ENCODE data around the gene IP6K1.
"Not testable (repeated sequence)": the region's sequence is repeated elsewhere in the genome, so short reads cannot be mapped to it uniquely, and the experiment has no call there.

Gene IP6K1

GRCh38 chr3:49793486-49794085, 7.2 kb upstream of the IP6K1 start:
- DNase-seq (ENCODE audit: low spot score): no peak

GRCh38 chr3:49792371-49793150, 6.2 kb upstream of the IP6K1 start:
- no peak for DNase-seq (ENCODE audit: low spot score)

DNA sequence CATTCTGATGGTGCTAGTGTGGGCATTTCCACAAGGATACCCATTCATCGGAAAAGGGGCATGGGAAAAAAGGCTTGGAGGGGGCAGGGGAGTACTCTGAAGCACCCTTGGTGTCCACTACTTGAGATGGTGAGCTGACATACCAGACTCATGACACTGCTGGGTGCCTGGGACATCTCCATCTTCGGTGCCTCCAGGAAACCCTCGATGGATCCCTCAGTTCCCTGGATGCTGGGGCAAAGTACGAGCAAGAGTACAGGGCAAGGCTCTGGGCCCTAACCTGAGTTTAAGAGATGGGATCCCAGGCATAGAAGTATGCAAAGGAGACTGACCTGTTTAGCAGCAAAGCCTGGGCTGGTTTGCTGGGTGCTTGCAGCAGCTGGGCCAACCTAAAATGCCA, 5.2 kb upstream of the IP6K1 start:
- no peak for DNase-seq (ENCODE audit: low spot score)

DNA sequence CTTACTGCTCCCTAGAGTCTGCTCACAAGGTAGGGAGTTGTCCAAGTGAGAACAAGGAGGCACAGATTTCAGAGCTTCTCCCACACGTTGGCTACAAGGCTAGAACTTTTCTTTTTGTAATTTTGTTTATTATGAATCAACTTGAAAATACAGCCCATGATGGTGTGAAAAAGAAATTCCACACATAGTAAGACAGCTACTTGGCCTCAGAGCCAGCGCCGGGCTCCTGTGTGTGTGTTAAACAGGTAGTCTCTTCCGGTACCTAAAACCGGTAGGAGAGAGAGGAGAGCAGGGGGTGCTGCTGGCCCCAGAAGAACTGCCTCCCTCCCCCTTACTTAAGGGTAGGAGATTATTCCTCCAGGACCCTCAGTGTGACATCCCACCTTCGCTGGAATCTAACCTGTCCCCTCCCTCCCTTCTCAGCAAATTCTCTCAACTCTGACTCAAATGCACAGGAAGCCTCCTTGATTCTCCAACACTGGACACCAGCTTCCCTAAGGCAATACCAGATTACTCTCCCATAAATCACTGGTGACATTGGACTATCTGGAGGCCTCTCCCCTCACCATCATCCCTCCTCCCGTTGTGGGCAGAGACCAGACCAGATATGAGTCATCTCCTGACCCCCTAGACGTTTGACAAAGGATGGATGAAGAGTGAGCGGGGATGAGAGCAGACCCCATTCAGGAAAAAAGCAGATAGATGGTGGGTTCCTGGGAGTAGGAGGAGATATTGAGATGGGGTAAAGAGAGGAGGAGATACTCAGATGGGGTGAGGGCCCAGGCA, 4.5 kb upstream of the IP6K1 start:
- DNase-seq (ENCODE audit: low spot score): no peak

DNA sequence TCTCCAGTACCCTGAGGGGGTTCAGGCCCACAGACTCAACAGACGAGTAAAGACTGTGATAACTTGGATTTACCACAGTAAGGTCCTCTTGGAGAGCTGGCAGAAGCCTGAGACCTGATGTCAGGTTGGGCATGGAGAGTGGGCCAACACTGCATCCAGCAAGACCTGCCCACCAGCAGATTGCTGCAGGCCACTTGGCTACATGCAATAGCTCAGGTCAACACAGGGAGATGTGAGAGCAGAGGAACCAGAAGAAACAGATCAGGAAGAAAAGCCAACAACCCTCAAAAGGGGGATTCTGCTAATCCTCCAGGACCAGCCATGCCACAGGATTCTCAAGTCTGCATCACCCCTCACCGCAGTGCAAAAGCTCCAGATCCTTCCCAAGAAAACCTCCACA, 1.7 kb upstream of the IP6K1 start:
- no peak for DNase-seq (ENCODE audit: low spot score)

GRCh38 chr3:49787536-49787935, 1.2 kb upstream of the IP6K1 start:
- DNase-seq (ENCODE audit: low spot score): no peak

DNA sequence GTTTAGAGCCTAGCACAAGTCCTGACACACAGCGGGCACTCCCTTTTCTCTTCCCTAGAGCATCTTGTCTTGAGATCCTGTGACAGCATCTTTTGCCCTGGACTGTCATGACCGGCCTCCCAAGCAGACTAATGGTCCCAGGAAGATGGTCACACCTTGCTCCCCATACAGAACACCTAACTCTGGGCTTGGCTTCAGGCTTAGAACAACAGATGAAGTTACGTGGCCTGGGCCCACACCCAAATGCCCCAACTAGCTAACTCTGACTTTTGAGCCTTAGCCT, 781 bp upstream of the IP6K1 start:
- DNase-seq (ENCODE audit: low spot score): no peak

GRCh38 chr3:49785565-49786356, 581 bp downstream of the IP6K1 start:
- no peak for DNase-seq (ENCODE audit: low spot score)

GRCh38 chr3:49782277-49782676, 4.1 kb downstream of the IP6K1 start:
- not testable (repeated sequence) for DNase-seq (ENCODE audit: low spot score)

- DNase-seq (ENCODE audit: low spot score): no peak
Observed at GRCh38 chr3:49781415-49782199, 4.7 kb downstream of the IP6K1 start.

DNA sequence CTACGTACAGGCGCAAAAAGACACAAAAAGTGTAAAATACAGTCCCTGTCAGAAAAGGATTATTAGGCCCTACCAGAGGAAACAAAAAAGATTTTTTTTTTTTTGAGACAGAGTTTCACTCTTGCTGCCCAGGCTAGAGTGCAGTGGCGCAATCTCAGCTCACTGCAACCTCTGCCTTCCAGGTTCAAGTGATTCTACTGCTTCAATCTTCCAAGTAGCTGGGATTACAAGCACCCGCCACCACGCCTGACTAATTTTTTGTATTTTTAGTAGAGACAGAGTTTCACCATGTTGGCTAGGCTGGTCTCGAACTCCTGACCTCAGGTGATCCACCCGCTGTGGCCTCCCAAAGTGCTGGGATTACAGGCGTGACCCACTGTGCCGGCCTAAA, 5.4 kb downstream of the IP6K1 start:
- DNase-seq (ENCODE audit: low spot score): not testable (repeated sequence)

GRCh38 chr3:49780080-49780974, 6.0 kb downstream of the IP6K1 start:
- DNase-seq (ENCODE audit: low spot score): no peak

DNA sequence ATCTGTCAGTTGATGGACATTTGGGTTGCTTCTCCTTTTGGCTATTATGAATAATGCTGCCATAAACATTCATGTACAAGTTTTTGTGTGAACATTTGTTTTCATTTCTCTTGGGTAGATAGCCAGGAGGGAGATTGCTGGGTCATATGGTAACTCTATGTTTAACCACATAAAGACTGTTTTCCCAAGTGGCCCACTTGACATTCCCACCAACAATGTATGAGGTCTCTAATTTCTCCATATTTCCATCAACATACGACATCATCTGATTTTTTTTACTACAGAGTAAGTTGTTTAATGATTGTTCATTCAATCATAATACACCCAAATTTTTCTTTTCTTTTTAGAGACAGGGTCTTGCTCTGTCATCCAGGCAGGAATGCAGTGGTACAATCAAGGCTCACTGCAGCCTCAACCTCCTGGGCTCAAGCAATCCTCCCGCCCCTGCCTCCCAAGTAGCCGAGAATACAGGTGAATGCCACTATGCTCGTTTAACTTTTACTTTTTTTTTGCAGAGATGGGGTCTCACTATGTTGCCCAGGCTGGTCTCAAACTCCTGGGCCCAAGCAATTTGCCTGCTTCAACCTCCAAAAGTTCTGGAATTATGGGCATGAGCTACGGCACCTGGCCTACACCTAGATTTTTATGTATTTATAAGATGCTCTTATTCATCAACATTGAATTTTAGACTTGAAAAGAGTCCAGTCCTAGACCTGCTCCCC, 6.8 kb downstream of the IP6K1 start:
- no peak for DNase-seq (ENCODE audit: low spot score)

GRCh38 chr3:49776101-49776500, 10.2 kb downstream of the IP6K1 start:
- DNase-seq (ENCODE audit: low spot score): not testable (repeated sequence)

DNA sequence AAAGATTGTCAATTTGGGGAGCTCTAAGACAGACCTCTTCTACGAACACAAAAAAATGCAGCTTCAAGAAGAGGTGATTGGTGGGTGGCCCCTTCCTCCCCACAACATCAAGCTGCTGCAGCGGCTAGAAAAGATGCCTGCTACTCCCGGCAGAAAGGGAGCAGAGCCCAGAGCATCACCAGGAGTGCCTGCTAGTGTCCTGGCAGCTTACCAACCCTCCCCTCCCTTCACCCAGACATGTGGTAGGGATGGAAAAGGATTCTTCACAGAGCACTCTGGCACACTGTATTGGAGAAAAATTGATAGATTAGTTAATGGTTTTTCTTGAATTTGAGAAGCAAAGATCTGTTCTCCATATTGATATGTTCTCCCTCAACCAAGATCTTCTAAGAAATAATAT, 10.8 kb downstream of the IP6K1 start:
- no peak for DNase-seq (ENCODE audit: low spot score)

GRCh38 chr3:49772703-49773102, 13.6 kb downstream of the IP6K1 start:
- DNase-seq (ENCODE audit: low spot score): no peak

DNA sequence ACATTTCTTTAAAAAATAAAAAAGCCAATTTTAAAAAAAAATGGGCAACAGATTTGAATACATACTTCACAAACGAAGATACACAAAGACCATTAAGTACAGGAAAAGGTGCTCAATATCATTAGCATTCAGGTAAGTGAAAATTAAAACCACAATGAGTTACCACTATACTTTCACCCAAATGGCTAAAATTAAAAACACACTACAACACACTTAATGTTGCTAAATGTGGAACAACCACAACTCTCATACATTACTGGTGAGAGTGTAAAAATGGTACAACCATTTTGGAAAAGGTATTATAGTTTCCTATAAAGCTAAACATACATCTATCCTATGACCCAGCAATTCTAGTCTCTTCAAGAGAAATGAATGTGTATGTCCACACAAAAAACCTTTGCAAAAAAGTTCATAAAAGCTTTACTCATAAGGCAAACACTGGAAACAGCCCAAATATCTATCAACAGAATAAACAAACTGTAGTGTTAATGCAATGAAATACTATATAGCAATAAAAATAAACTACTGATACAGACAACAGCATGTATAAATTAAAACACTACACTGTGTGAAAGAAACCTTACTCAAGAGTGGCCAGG, 14.9 kb downstream of the IP6K1 start:
- no peak for DNase-seq (ENCODE audit: low spot score)

DNA sequence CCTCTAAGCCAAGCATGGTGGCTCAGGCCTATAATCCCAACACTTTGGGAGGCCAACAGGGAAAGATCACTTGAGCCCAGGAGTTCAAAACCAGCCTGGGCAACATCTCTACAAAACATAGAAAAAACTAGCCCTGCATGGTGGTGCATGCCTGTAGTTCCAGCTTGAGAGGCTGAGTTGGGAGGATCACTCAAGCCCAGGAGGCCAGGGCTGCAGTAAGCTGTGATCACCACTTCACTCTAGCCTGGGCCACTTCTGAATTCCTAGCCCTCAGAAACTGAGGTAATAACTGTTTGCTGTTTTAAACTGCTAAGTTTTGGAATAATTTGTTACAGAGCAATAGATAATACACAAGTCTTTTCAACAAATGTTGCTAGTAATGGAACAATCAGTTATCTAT, 16.4 kb downstream of the IP6K1 start:
- DNase-seq (ENCODE audit: low spot score): no peak

- DNase-seq (ENCODE audit: low spot score): no peak
Observed at GRCh38 chr3:49769286-49769915, 16.9 kb downstream of the IP6K1 start.

Data from COLO829 (cell line).